H1 (cell line): ENCODE measurements around the gene ELMO3. TPM values are rescaled to one million over a fixed set of nuclear protein-coding genes. Genes with fewer than 3 reads are reported as not detected.

ENCODE experiments used
- CTCF ChIA-PET: fragments of 300-600 bp; sonication (Branson Sonifier 250); formaldehyde crosslinking; loops from one replicate; lab custom pipeline; 2021; ENCODE audit not compliant: partially characterized antibody; lab: Charles Lee
- POLR2A ChIA-PET: fragments of 300-600 bp; sonication (Branson Sonifier 250); formaldehyde crosslinking; loops from one replicate; lab custom pipeline; 2021; ENCODE audit warnings: inconsistent platforms; ENCODE audit not compliant: partially characterized antibody; lab: Charles Lee
- DNase-seq, 2 experiments: peaks; one replicate each; pipeline versions ENCODE4 v3.0.0 to v3.0.0-alpha.2; 2010 to 2022; ENCODE audit warnings: low spot score in 2 of 2, low read depth in 1 of 2, mixed read lengths in 1 of 2
- FAIRE-seq: peaks from 2 replicates; lab custom pipeline; 2011; peaks lifted over from hg19 to GRCh38; lab: Jason Lieb, UNC
- H2AFZ ChIP-seq: 2 replicates; pipeline ENCODE4 v1.8.1; 2012; ENCODE audit warnings: low read length, inconsistent platforms
- H2AK5ac ChIP-seq: 2 replicates; pipeline ENCODE4 v1.6.1; 2013; ENCODE audit warnings: low read depth, low read length
- H2BK120ac ChIP-seq: replicated peaks from 2 replicates; pipeline ENCODE3; 2013; ENCODE audit warnings: low read depth, low read length, inconsistent platforms
- H2BK12ac ChIP-seq: 2 replicates; pipeline ENCODE4 v1.6.1; 2013; ENCODE audit warnings: low read depth, low read length
- H2BK15ac ChIP-seq: 2 replicates; pipeline ENCODE4 v1.6.1; 2013; ENCODE audit warnings: low read length
- H2BK20ac ChIP-seq: 2 replicates; pipeline ENCODE4 v1.6.1; 2013; ENCODE audit warnings: low read length
- H2BK5ac ChIP-seq: 2 replicates; pipeline ENCODE4 v1.6.1; 2013; ENCODE audit warnings: low read depth, low read length
- H3K14ac ChIP-seq: 2 replicates; pipeline ENCODE4 v1.6.1; 2013; ENCODE audit warnings: inconsistent platforms; ENCODE audit not compliant: insufficient read length
- H3K18ac ChIP-seq: 2 replicates; pipeline ENCODE4 v1.6.1; 2013; ENCODE audit warnings: low read length; ENCODE audit errors: extremely low read depth
- H3K23ac ChIP-seq: 2 replicates; pipeline ENCODE4 v1.6.1; 2013; ENCODE audit warnings: inconsistent platforms; ENCODE audit not compliant: insufficient read length
- H3K23me2 ChIP-seq: 2 replicates; pipeline ENCODE4 v1.6.1; 2013; ENCODE audit warnings: low read depth, low read length
- H3K27ac ChIP-seq: 2 replicates; pipeline ENCODE4 v1.6.1; 2011; ENCODE audit warnings: low read depth, low read length, inconsistent platforms
- H3K27me3 ChIP-seq, 4 experiments: replicated peaks in 1 of 4; 1 replicate in 1 of 4; 2 replicates in 3 of 4; pipeline versions ENCODE4 v1.6.1 to v1.8.1; 2011 to 2013; ENCODE audit warnings: low read length in 3 of 4, mild to moderate bottlenecking in 3 of 4, inconsistent platforms in 2 of 4, mixed read lengths in 2 of 4, moderate library complexity in 1 of 4; ENCODE audit not compliant: control insufficient read depth in 3 of 4, insufficient read depth in 3 of 4; ENCODE audit errors: extremely low read depth in 1 of 4
- H3K36me3 ChIP-seq, 4 experiments: 2 replicates each; pipeline versions ENCODE4 v1.6.1 to v1.8.1; 2011 to 2013; ENCODE audit warnings: mild to moderate bottlenecking in 4 of 4, low read length in 3 of 4, moderate library complexity in 2 of 4, control low read depth in 1 of 4, inconsistent platforms in 1 of 4; ENCODE audit not compliant: insufficient read depth in 4 of 4, control insufficient read depth in 2 of 4
- H3K4ac ChIP-seq: replicated peaks from 2 replicates; pipeline ENCODE3; 2013; ENCODE audit warnings: low read length, low read depth, mixed read lengths, inconsistent platforms; ENCODE audit not compliant: insufficient read length
- H3K4me1 ChIP-seq, 4 experiments: replicated peaks in 1 of 4; 1 replicate in 1 of 4; 2 replicates in 3 of 4; pipeline versions ENCODE4 v1.6.1 to v1.8.1; 2011 to 2013; ENCODE audit warnings: low read length in 3 of 4, inconsistent platforms in 2 of 4, mixed read lengths in 1 of 4; ENCODE audit not compliant: insufficient read depth in 4 of 4, control insufficient read depth in 3 of 4
- H3K4me2 ChIP-seq, 2 experiments: 2 replicates each; pipeline versions ENCODE4 v1.6.1 to v1.8.1; 2011 to 2013; ENCODE audit warnings: low read depth in 2 of 2, low read length in 2 of 2, control low read depth in 1 of 2, inconsistent platforms in 1 of 2, mild to moderate bottlenecking in 1 of 2; ENCODE audit not compliant: insufficient read depth in 1 of 2
- H3K4me3 ChIP-seq, 4 experiments: fragments of 200-600, 300-600 bp in 1 of 4; sonication (generic), shearing (Covaris generic), sonication (Bioruptor Twin) in 1 of 4; 2 replicates each; pipeline versions ENCODE4 v1.5.1 to v1.8.1; 2011 to 2016; ENCODE audit warnings: low read length in 4 of 4, low read depth in 3 of 4, control low read depth in 2 of 4, inconsistent platforms in 2 of 4, mild to moderate bottlenecking in 2 of 4, mixed read lengths in 1 of 4, moderate library complexity in 1 of 4; ENCODE audit not compliant: insufficient read depth in 2 of 4; ENCODE audit errors: extremely low read depth in 1 of 4
- H3K56ac ChIP-seq: replicated peaks from 2 replicates; pipeline ENCODE3; 2013; ENCODE audit warnings: low read depth, mild to moderate bottlenecking, mixed read lengths, low read length, inconsistent platforms; ENCODE audit not compliant: insufficient read length
- H3K79me1 ChIP-seq: 2 replicates; pipeline ENCODE4 v1.6.1; 2013; ENCODE audit warnings: low read depth, low read length, control low read depth
- H3K79me2 ChIP-seq, 2 experiments: 2 replicates each; pipeline versions ENCODE4 v1.6.1 to v1.8.1; 2012 to 2013; ENCODE audit warnings: low read length in 2 of 2, mild to moderate bottlenecking in 2 of 2, inconsistent platforms in 1 of 2; ENCODE audit not compliant: insufficient read depth in 2 of 2, control insufficient read depth in 1 of 2
- H3K9ac ChIP-seq, 4 experiments: replicated peaks in 1 of 4; 1 replicate in 1 of 4; 2 replicates in 3 of 4; pipeline versions ENCODE4 v1.6.1 to v1.8.1; 2011 to 2013; ENCODE audit warnings: low read depth in 3 of 4, low read length in 3 of 4, control low read depth in 2 of 4, mild to moderate bottlenecking in 2 of 4, moderate library complexity in 2 of 4, inconsistent platforms in 1 of 4; ENCODE audit errors: extremely low read depth in 1 of 4
- H3K9me3 ChIP-seq, 2 experiments: 2 replicates each; pipeline versions ENCODE4 v1.6.1 to v1.8.1; 2012 to 2013; ENCODE audit warnings: mild to moderate bottlenecking in 2 of 2, moderate library complexity in 2 of 2, control low read depth in 1 of 2, inconsistent platforms in 1 of 2, low read depth in 1 of 2, low read length in 1 of 2, mixed read lengths in 1 of 2; ENCODE audit not compliant: insufficient read depth in 2 of 2
- H4K20me1 ChIP-seq, 2 experiments: replicated peaks in 1 of 2; 2 replicates each; pipeline versions ENCODE3 to v1.8.1; 2011 to 2013; ENCODE audit warnings: inconsistent platforms in 2 of 2, low read length in 2 of 2, mild to moderate bottlenecking in 1 of 2; ENCODE audit not compliant: insufficient read depth in 2 of 2, control insufficient read depth in 1 of 2
- H4K5ac ChIP-seq: 2 replicates; pipeline ENCODE4 v1.6.1; 2013; ENCODE audit warnings: low read length, low read depth, mixed read lengths, inconsistent platforms; ENCODE audit not compliant: insufficient read length
- H4K8ac ChIP-seq: 2 replicates; pipeline ENCODE4 v1.8.0; 2013; ENCODE audit warnings: mild to moderate bottlenecking, moderate library complexity, low read length, inconsistent platforms; ENCODE audit not compliant: insufficient read depth; ENCODE audit errors: extremely low read depth
- H4K91ac ChIP-seq: replicated peaks from 2 replicates; pipeline ENCODE3; 2013; ENCODE audit warnings: low read length, mixed read lengths, inconsistent platforms; ENCODE audit not compliant: insufficient read length
- EZH2 ChIP-seq: fragments of 200-600 bp; sonication (generic); IDR thresholded peaks from 2 replicates; pipeline ENCODE4 v1.7.1; 2012; ENCODE audit warnings: low read depth, mild to moderate bottlenecking, moderate library complexity, low read length, inconsistent platforms; ENCODE audit not compliant: severe bottlenecking
- JUND ChIP-seq: IDR thresholded peaks from 2 replicates; pipeline ENCODE4 v1.6.1; 2011; ENCODE audit warnings: mild to moderate bottlenecking, improper control_type of control experiment, low read length
- WGBS, 2 experiments: shearing (Covaris generic) in 1 of 2; methylation state at CpG; one replicate each; pipeline versions ENCODE4 v1.1.6 to v1.1.7; 2013 to 2015; ENCODE audit warnings: low lambda C conversion rate in 2 of 2, mixed read lengths in 2 of 2, inconsistent platforms in 1 of 2, low coverage in 1 of 2, missing lambda C conversion rate in 1 of 2; ENCODE audit not compliant: insufficient replicate concordance in 2 of 2, insufficient coverage in 1 of 2, insufficient read length in 1 of 2; ENCODE audit errors: extremely low coverage in 1 of 2, missing lambda C conversion rate in 1 of 2; 5-methylcytosine and 5-hydroxymethylcytosine counted together
- polyA plus RNA-seq, 7 experiments: library from polyadenylated mRNA; depleted of rRNA in 3 of 7; stranded (reverse) in 5 of 7; unstranded in 2 of 7; fragments of >200 nt in 5 of 7; fragments of 200-250 nt in 2 of 7; gene quantifications; 1 replicate in 5 of 7; 2 replicates in 1 of 7; 4 replicates in 1 of 7; pipeline versions ENCODE4 v1.2.1 to v1.2.3, GENCODE V29; 2011 to 2013; ENCODE audit warnings: missing spikeins in 2 of 7, mixed read lengths in 2 of 7
- total RNA-seq: library from RNA; stranded (reverse); fragmentation: NEBNext Ultra II Directional; extraction: Animal tissue kit (Norgen Biotek cat#: 25700); gene quantifications from 2 replicates; pipeline ENCODE4 v1.2.1, GENCODE V29; 2021

The ELMO3 gene
- total and polyA plus RNA-seq, 2 of the 8 experiments (the other 6 are each of a cell fraction or from before 2014, with no cell fraction given), result 9.6 to 10.9 TPM

DNA sequence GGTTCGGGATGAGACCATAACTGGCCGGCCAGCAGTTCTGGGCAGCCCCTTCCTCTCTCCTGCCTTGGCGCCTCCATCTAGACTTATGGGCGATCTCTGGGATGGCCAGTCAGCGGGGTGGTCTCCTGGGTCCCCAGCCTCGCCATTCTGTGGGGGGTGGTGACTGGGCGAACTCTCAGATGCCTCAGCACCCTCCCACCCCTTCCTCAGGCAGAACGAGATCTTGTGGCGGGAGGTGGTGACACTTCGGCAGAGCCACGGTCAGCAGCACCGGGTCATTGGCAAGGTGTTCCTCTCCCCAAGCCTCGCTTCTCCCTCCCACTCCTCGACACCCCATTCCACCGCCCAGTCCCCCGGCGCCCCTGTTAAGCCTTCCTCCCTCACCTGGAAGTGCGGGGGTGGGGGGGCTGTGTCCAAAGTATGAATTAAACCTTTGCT, 32.8 kb upstream of the ELMO3 start:
- Histone ChIP-seq H2BK20ac (no peak overlapping the region), H3K27me3 (peaks cover 85 to 98% (median 97%) of the 10 kb centered on the region in 4 experiments), H3K56ac (no peak overlapping the region), H3K23ac (no peak overlapping the region), H3K79me2 (no peaks in the 10 kb centered on the region), H3K4ac (no peak overlapping the region), H3K4me3 (peak overlapping the region in 1 of 4 experiments; percentile 55; a peak in 2 of 8 replicates), H2BK120ac (no peak overlapping the region), H3K9ac (no peak overlapping the region), H3K18ac (no peak overlapping the region), H3K79me1 (peaks cover 2% of the 10 kb centered on the region; the same call in 1 of the 2 replicates), H3K9me3 (no peaks in the 10 kb centered on the region), H3K23me2 (peaks cover 16% of the 10 kb centered on the region), H3K36me3 (peaks cover 0 to 14% (median 0%) of the 10 kb centered on the region in 4 experiments; a peak in 1 of 8 replicates), H3K27ac (no peak overlapping the region), H4K5ac (no peak overlapping the region), H2BK15ac (peak overlapping the region; percentile 72; the same call in 1 of the 2 replicates), H2BK12ac (no peak overlapping the region), H3K4me2 (peak overlapping the region; percentile 71 to 82), H2AFZ (no peak overlapping the region), H3K4me1 (peaks cover 0 to 46% (median 37%) of the 10 kb centered on the region in 4 experiments; a peak in 6 of 7 replicates), H4K20me1 (peaks cover 2 to 27% of the 10 kb centered on the region in 2 experiments), H4K8ac (peak overlapping the region; percentile 83), H2BK5ac (no peak overlapping the region), H3K14ac (no peak overlapping the region), H2AK5ac (no peak overlapping the region), H4K91ac (no peak overlapping the region)
- TF ChIP-seq EZH2 (peak; percentile 9), JUND (no peak)
- FAIRE-seq, result no peak
- ChIA-PET POLR2A (interaction anchor here (0.6 to 7.9 kb wide), 4 partner anchors 10 to 31 kb away, joined by 3 to 59 read pairs (median 4); no protein-coding TSS in a partner anchor), CTCF (interaction anchor here (0.5 to 19.3 kb wide), 5 partner anchors 9 to 1904 kb away, joined by 3 to 291 read pairs (median 3); partner anchors contain the start of genes B3GNT9, FBXL8 and TRADD)
- WGBS, 2 experiments, result 8% methylated on average over 14 of the region's 18 CpGs; no CpG with 5 or more reads in 1 of the 2 experiments
- DNase-seq, result no peak
